NCI-H2227 treated with DMSO at 0.1 percent for 48 hours (cell line): ENCODE data around the gene APPBP2.
A peak's percentile ranks its signal among the peaks of the same experiment; 100 is the strongest.

Experiments used
- DNase-seq: peaks from one replicate; lab custom pipeline; 2025; lab: John Stamatoyannopoulos, UW

The APPBP2 gene

DNA sequence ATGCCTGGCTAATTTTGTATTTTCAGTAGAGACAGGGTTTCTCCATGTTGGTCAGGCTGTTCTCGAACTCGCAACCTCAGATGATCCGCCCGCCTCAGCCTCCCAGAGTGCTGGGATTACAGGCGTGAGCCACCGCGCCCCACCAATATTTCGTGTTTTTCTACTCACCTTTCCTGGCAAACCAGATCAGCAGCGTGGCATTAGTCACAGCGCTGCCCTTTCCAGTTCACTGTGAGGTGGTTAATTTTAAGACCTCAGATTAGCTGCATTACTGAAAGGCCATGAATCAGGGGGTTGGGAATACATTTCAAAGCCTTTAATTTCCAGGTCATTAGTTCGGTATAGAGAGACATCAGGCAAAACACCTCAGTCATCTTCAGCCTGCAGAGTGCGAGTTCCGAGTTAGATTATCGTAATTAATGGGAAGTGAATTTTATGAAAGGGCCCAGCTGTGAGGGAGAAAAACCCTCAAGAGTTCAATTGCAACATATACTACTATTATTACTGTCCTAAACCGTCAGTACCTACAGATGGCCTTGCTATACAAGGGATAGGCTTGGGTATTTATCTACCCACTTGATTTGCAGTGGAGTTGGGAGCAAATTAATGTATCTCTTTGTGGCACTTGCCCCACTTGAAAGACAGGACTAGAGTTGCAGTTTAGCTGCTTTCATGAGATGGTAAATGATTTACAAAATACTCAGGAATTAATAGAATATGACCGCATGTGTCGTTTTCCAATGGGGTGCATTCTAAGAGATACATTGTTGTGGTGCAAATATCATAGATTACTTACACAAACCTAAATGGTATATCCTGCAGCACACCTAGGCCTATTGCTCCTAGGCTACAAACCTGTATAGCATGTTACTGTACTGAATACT is 132.0 kb downstream of the APPBP2 start:
- peak; percentile 67 for DNase-seq
